Activated T-helper 1 cell treated with anti-CD3 and anti-CD28 coated beads, Interleukin-12 subunit alpha, Interleukin-12 subunit beta, Interleukin-2, Interleukin-4 antibody, amounts not matched to agents 30 ng/mL and 10 ng/mL and 1 ng/mL, durations not matched to agents 14 hours and 24 hours and 36 hours (primary cell): Measurements from ENCODE around the gene COL25A1. TPM values are rescaled to one million over a fixed set of nuclear protein-coding genes. Genes with fewer than 3 reads are reported as not detected.

ENCODE experiments used
- DNase-seq: peaks from one replicate; pipeline ENCODE4 v3.0.0; 2021; ENCODE audit warnings: low spot score
- H3K27ac Mint-ChIP-seq: one replicate; pipeline ENCODE4 v1.8.0; 2021; ENCODE audit warnings: mild to moderate bottlenecking, mixed read lengths
- H3K27me3 Mint-ChIP-seq: one replicate; pipeline ENCODE4 v1.8.0; 2022; ENCODE audit warnings: mild to moderate bottlenecking, moderate library complexity, mixed read lengths; ENCODE audit not compliant: insufficient read depth
- H3K36me3 Mint-ChIP-seq: one replicate; pipeline ENCODE4 v1.8.0; 2021; ENCODE audit warnings: low read depth, mixed read lengths
- H3K4me1 Mint-ChIP-seq: one replicate; pipeline ENCODE4 v1.8.0; 2021; ENCODE audit warnings: low read depth, mixed read lengths
- H3K4me3 Mint-ChIP-seq: one replicate; pipeline ENCODE4 v1.8.0; 2021; ENCODE audit warnings: mild to moderate bottlenecking, moderate library complexity, mixed read lengths
- H3K9me3 Mint-ChIP-seq: one replicate; pipeline ENCODE4 v1.8.0; 2021; ENCODE audit warnings: mixed read lengths
- intact Hi-C: fragments of 100-400 bp; cut with micrococcal nuclease; formaldehyde crosslinking; loops from one replicate; pipeline ENCODE4 v1.15.1; 2024
- total RNA-seq: library from RNA; stranded (reverse); gene quantifications from 2 replicates; pipeline ENCODE4 v1.2.3, GENCODE V29; 2022

Gene COL25A1
- total RNA-seq, 1 donor from 2014 or later, result not detected

DNA sequence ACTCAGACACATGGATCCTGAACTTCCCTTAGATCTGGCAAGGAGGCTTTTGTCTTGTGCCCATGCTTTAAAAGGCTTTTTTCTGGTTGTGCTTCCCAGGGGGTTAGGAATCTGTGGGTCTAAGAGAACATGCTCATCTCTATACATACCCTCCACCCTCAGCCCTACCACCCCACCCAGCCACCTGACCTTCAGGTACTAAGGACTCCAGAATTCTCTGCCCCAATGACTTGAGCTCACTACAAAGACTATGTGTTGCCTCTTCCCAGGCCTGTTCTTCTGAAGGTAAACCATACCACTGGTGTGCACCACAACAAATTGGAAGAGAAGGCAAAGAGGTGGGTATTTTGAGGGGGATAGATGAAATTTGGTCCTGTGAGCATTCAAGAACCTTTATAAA lies 372.3 kb downstream of the COL25A1 start:
- H3K4me3 Mint-ChIP-seq, result no peak overlapping the region
- no peaks in the 10 kb centered on the region for H3K4me1 Mint-ChIP-seq
- peaks cover 3% of the 10 kb centered on the region for H3K27me3 Mint-ChIP-seq
- no peaks in the 10 kb centered on the region for H3K36me3 Mint-ChIP-seq
- no peak for DNase-seq
- H3K9me3 Mint-ChIP-seq, result no peaks in the 10 kb centered on the region
- H3K27ac Mint-ChIP-seq, result no peak overlapping the region
- intact Hi-C loops, result no loop called here

DNA sequence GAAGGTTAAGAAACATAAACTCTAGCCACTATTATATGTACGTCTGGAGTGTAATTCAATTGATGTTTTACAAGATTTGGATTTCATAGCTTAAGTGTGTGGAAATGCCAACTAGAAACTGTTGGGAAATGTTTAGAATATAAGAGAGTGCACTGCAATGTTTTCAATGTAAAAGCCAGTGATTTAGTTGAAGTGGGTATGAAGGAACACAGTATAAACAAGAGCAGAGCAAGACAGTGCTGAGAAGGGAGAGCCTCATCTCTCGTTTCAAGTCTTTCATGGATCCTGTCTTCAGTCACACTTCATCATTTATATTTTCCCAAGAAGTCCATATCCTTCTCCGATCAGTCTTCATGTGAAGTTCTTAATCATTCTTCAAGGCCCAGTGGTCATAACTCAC lies 375.7 kb downstream of the COL25A1 start:
- peaks cover 3% of the 10 kb centered on the region for H3K27me3 Mint-ChIP-seq
- no peak overlapping the region for H3K27ac Mint-ChIP-seq
- H3K4me3 Mint-ChIP-seq, result no peak overlapping the region
- DNase-seq, result no peak
- no peaks in the 10 kb centered on the region for H3K4me1 Mint-ChIP-seq
- no peaks in the 10 kb centered on the region for H3K9me3 Mint-ChIP-seq
- H3K36me3 Mint-ChIP-seq, result no peaks in the 10 kb centered on the region
- intact Hi-C loops, result no loop called here

DNA sequence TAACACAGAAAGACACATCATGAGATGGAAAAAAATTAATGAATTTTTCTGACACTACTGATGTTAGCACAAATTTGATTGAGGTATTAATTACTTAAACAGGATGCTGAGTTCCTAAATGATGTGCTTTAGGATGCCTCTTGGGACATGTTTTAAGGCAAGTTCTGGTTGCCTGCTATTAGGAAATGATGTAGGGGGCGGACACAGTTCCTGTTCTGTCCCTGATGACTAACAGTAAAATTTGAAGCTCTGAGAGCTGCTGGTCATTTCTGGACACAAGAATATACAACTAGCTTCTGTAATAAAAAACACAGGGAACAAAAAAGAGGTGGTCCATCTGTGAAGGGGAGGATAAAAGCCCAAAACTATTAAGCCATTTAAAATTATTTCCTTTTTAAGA lies 376.4 kb downstream of the COL25A1 start:
- no peak overlapping the region for H3K27ac Mint-ChIP-seq
- no peaks in the 10 kb centered on the region for H3K9me3 Mint-ChIP-seq
- peaks cover under 1% of the 10 kb centered on the region for H3K27me3 Mint-ChIP-seq
- no peak for DNase-seq
- intact Hi-C loops, result no loop called here
- no peaks in the 10 kb centered on the region for H3K4me1 Mint-ChIP-seq
- H3K4me3 Mint-ChIP-seq, result no peak overlapping the region
- H3K36me3 Mint-ChIP-seq, result no peaks in the 10 kb centered on the region

DNA sequence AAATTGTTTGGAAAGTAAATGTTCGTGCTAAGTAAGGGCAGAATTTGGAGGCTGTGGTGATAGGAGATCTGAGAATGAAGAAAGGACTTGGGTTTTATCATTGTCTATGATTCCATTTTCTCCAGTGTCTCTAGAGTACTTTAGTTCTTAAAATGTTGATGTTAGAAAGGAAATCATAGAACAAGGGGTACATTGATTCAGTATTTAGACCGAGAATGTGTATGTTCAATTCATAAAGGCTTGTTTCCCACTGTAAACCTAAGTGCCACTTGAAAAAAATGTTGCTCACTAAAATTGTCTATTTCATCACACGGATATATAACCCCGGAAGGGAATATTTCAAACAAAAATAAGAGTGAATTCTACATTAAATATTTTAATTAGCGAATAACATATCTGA lies 380.3 kb downstream of the COL25A1 start:
- Mint-ChIP-seq H3K27ac (no peak overlapping the region), H3K27me3 (peaks cover 4% of the 10 kb centered on the region), H3K4me1 (no peaks in the 10 kb centered on the region), H3K36me3 (no peaks in the 10 kb centered on the region), H3K4me3 (no peak overlapping the region), H3K9me3 (no peaks in the 10 kb centered on the region)
- intact Hi-C loops, result no loop called here
- DNase-seq, result no peak

DNA sequence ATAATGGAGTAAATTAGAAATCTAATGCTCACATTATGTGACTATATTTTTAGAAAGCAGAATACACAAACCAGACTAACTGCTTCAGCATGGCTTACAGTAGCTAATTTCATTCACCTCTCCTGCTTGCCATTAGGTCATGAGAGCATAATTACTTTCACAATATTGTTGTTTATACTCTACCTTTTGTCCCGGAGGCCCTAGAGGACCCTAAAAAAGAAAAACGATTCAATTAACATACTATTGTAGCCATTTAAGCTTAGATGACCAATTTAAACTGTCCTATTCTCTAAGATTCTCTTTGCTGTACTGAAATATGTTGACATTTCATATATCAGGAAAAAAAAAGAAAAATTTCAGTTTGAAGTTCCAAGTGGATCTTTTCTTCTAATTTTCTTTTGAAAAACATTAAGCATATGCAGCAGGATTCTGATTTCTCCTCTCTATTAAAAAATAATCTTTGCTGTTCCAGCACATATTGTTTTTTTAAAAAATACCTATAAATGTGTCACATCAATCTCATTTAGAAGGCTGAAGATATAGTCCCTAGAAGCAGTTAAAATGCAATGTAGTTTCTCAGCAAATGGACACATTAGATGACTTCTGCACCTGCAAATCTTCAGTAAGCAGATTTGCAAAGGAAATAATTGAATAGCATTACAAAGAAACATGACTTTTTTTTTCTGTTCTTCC lies 381.9 kb downstream of the COL25A1 start:
- Mint-ChIP-seq H3K36me3 (no peaks in the 10 kb centered on the region), H3K27ac (no peak overlapping the region), H3K4me3 (no peak overlapping the region), H3K27me3 (peaks cover 10% of the 10 kb centered on the region), H3K9me3 (no peaks in the 10 kb centered on the region), H3K4me1 (no peaks in the 10 kb centered on the region)
- no peak for DNase-seq
- intact Hi-C loops, result no loop called here

DNA sequence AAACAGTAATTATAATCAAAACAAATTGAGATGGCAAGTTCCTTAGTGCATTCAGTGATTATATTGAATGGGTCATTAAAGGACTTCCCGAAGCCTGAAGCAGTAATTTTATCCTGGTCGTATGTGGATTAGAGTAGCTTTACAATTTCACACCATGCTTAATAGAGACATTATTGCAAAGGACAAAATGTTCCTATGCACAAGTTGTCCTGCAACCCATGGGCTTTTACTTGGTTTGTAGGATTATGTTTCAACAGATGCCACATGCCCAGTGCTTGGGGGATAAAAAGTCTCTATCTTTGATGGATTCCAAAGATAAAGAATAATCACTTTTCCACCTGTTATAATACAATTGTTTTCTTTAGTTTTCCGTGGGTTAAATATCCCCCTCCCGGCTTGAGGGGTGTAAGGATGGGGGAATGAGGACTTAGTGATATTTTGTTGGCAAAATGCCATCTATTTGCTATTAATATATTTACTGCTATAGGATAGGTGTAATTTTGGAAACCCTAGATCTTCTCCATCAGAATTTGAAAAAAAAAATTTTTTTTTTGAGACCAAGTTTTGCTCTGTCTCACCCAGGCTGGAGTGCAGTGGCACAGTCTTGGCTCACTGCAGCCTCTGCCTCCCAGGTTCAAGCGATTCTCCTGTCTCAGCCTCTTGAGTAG lies 383.1 kb downstream of the COL25A1 start:
- Mint-ChIP-seq H3K27me3 (peaks cover 14% of the 10 kb centered on the region), H3K4me1 (no peaks in the 10 kb centered on the region), H3K9me3 (no peaks in the 10 kb centered on the region), H3K4me3 (no peak overlapping the region), H3K36me3 (no peaks in the 10 kb centered on the region), H3K27ac (no peak overlapping the region)
- intact Hi-C loops, result no loop called here
- no peak for DNase-seq

DNA sequence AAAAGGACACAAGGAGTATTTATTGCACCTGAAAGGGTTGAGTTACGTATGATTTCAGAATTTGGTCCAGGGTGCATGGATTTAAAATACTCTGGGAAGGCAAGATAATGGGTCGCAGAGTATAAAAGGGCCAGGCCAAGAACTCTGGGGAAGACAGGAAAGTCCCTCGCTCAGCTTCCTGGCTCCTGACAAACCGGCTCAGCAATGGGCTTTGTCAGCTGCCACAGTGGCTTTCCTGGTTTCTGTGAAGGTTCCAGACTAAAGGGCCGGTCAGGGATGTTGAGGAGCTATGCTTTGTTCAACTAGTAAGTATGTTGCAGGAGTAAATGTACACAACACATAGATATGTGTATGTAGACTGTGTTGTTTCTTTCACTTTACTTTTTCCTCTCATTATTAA lies 385.2 kb downstream of the COL25A1 start:
- Mint-ChIP-seq H3K27ac (no peak overlapping the region), H3K27me3 (peaks cover 14% of the 10 kb centered on the region), H3K36me3 (no peaks in the 10 kb centered on the region), H3K4me3 (no peak overlapping the region), H3K9me3 (no peaks in the 10 kb centered on the region), H3K4me1 (no peaks in the 10 kb centered on the region)
- intact Hi-C loops, result no loop called here
- DNase-seq, result no peak

DNA sequence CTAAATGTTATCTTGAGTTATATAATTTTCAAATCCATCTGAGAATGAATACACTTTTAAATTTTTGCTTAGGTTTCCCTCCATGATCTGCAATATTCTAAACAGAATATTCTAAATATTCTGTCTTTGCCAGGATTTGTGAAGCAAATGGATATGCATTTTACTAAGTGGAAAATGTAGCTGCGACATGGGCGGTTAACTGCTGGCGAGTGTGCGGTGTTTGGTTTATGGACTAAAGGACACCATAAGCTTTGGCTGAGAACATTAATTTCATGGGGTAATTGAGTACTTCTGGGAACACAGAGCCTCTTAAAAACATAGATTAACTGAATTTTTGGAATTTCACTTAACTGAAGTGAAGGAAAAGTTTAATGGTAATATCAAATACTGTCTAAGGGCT lies 385.8 kb downstream of the COL25A1 start:
- Mint-ChIP-seq H3K36me3 (no peaks in the 10 kb centered on the region), H3K27me3 (peaks cover 14% of the 10 kb centered on the region), H3K9me3 (no peaks in the 10 kb centered on the region), H3K4me3 (no peak overlapping the region), H3K27ac (no peak overlapping the region), H3K4me1 (no peaks in the 10 kb centered on the region)
- no peak for DNase-seq
- intact Hi-C loops, result no loop called here

DNA sequence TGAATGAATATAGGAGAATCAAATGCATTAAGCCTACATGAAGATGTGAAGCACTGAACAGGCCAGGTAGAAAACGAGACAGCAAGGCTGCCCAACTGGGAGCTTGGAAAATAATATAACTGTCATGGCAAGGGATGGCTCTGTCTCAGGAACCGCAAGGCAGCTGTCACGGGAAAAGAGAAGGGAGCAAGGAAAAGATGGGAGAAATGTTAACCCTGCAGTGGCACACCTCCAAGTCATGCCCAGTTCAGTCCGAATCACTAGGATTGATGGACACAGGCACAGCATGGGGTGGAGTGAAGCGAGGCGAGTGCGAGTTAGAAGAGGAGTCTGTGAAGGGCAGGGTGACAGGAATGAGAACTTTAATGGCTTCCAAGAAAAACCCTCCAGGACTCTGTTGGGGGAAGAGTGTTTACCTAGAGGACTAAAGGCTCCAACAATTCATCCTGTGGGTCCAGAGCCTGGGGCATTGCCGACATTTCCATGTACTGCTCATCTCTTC lies 395.5 kb downstream of the COL25A1 start:
- H3K4me1 Mint-ChIP-seq, result peaks cover 10% of the 10 kb centered on the region
- peaks cover 7% of the 10 kb centered on the region for H3K27me3 Mint-ChIP-seq
- H3K36me3 Mint-ChIP-seq, result no peaks in the 10 kb centered on the region
- H3K9me3 Mint-ChIP-seq, result no peaks in the 10 kb centered on the region
- no peak overlapping the region for H3K4me3 Mint-ChIP-seq
- intact Hi-C loops, result no loop called here
- H3K27ac Mint-ChIP-seq, result no peak overlapping the region
- DNase-seq, result no peak

DNA sequence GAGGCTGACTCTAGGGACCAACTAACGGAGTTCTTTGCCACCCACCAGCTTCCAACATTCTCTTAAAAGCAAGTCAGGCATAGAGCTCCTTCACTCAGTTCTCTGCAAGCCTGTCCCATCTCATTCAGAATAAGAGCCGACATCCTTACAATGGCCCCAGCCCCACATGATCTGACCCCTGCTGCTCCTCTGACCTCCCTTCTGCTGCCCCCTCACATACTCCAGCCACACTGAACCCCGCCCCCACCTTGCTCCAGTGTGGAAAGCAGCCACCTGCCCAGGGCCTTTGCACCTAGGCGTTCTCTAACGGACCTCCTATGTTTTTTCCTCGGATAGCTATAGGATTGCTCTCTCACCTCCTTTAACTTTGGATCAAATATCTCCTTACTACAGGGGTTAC lies 396.5 kb downstream of the COL25A1 start:
- Mint-ChIP-seq H3K4me3 (no peak overlapping the region), H3K27ac (no peak overlapping the region)

DNA sequence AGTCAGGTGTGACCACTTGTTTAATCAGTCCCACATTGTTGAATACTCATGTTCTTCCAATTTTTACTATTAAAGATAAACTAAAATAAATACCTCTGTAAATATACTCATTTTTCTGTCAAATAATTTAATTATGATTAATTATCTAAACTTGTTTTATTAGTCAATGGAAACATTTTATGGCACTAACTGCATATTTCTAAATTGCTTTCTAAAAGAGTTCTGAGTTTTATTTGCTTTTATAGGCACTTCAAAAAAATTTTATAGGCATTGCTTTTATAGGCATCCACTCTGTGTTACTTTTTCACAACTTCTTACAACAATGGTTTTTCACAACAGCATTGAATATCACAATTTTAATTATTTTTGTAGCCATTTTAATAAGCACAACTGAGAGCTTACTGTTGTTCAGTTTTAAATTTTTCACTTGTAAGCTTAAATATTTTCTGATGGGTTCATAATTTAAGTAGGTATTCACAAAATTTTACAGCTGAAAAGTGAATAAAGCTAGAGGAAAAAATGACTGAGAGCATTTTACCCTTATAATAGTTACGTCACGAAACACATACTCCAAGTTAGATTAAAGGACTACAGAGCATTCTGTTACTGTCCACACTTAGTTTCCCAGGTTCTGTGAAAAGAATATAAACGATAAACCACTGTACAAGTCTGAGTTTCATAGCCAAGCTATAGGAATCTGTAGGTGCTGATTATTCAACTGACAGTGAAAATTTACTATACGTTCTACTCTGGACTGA lies 398.8 kb downstream of the COL25A1 start:
- no peak for DNase-seq
- Mint-ChIP-seq H3K27ac (no peak overlapping the region), H3K4me1 (peaks cover 10% of the 10 kb centered on the region), H3K4me3 (no peak overlapping the region), H3K36me3 (peaks cover 2% of the 10 kb centered on the region), H3K27me3 (peaks cover 3% of the 10 kb centered on the region), H3K9me3 (no peaks in the 10 kb centered on the region)
- intact Hi-C loops, result no loop called here

More for the DNA sequence above, 396.5 kb downstream of the COL25A1 start:
- intact Hi-C loops, result no loop called here
- peaks cover 2% of the 10 kb centered on the region for H3K36me3 Mint-ChIP-seq
- peaks cover 7% of the 10 kb centered on the region for H3K27me3 Mint-ChIP-seq
- no peaks in the 10 kb centered on the region for H3K9me3 Mint-ChIP-seq
- H3K4me1 Mint-ChIP-seq, result peaks cover 10% of the 10 kb centered on the region
- no peak for DNase-seq

DNA sequence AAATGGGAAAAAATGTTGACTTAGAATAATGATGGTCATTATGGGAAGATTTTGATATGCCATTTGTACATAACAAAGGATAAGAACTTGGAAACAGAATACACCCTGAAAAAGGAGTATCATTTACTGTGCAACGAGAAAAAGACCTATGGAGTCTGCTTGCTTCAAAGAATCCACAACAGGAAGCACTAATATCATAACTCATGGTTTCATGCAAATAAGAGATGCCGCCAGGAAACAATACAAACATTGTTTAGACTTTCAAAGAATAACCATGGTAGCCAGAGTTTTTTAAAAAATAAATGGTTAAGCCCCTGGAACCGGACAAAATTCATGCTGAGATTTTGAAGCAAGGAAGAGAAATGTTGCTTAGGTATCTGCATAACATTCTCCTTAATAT lies 399.7 kb downstream of the COL25A1 start:
- H3K9me3 Mint-ChIP-seq, result no peaks in the 10 kb centered on the region
- intact Hi-C loops, result no loop called here
- peaks cover 10% of the 10 kb centered on the region for H3K4me1 Mint-ChIP-seq
- peaks cover 3% of the 10 kb centered on the region for H3K27me3 Mint-ChIP-seq
- no peak overlapping the region for H3K4me3 Mint-ChIP-seq
- no peak overlapping the region for H3K27ac Mint-ChIP-seq
- H3K36me3 Mint-ChIP-seq, result peaks cover 2% of the 10 kb centered on the region
- DNase-seq, result no peak

DNA sequence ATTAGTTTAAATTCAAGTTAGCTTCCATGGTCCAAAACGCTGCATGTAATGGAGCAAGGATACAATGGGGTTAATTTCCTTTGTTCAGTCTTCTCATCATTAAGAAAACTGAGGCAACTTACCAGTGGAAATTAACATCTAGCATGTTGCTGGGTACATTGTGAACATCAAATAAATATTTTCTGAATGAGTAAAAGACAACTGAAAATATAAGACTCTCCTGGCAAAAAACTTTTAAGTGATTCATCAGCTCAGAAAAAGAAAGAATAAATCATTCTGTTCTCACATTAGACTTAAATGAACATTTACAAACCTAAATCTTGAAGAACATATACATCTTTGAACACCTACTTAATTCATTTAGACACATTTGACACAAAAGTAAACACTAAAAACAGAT lies 401.2 kb downstream of the COL25A1 start:
- H3K27ac Mint-ChIP-seq, result no peak overlapping the region
- peaks cover 2% of the 10 kb centered on the region for H3K36me3 Mint-ChIP-seq
- no peak for DNase-seq
- peaks cover 10% of the 10 kb centered on the region for H3K4me1 Mint-ChIP-seq
- H3K9me3 Mint-ChIP-seq, result no peaks in the 10 kb centered on the region
- H3K27me3 Mint-ChIP-seq, result peaks cover 3% of the 10 kb centered on the region
- H3K4me3 Mint-ChIP-seq, result no peak overlapping the region
- intact Hi-C loops, result no loop called here
